Suprapubic skin (tissue), 4 donors: Measurements from ENCODE around the gene EYS.

Source experiments
- EP300 ChIP-seq: sonication (generic); formaldehyde crosslinking; IDR thresholded peaks from one replicate; pipeline ENCODE4 v1.6.1; 2017; ENCODE audit warnings: antibody characterized with exemption
- POLR2AphosphoS5 ChIP-seq, 3 donors: sonication (generic); formaldehyde crosslinking; IDR thresholded peaks; one replicate each; pipeline ENCODE4 v1.6.1; 2017; ENCODE audit warnings: antibody characterized with exemption in 3 of 3

DNA sequence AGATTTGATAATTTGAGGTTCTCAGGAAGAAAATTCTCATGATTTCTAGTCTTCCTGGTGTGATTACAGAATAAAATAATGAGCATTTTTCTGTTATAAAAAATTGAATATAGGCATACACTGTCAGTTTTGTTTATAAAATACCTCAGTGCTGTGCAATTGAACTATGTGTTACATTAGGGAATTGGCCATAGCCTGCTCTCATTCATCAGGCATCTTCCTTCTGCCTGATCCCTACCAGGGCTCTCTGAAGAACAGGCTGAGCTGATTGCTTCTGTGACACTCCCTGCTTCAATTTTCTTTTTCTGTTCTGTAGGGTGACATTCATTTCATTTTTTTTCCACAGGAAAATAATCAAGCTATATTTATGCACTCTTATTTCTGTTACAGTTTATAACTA is 1908.6 kb downstream of the EYS start:
- TF ChIP-seq EP300: no peak
- no peak for TF ChIP-seq POLR2AphosphoS5 (IDR thresholded peaks at IDR 0.05)
